HG03354 (cell line): ENCODE measurements around the gene DGUOK.
"Not testable (repeated sequence)": the region's sequence is repeated elsewhere in the genome, so short reads cannot be mapped to it uniquely, and the experiment has no call there.

Source experiments
- ATAC-seq: cut with Tn5 transposase; IDR thresholded peaks from one replicate; pipeline ENCODE4 v1.9.1; 2021; ENCODE audit warnings: mild to moderate bottlenecking; ENCODE audit not compliant: unreplicated experiment, poor library complexity, severe bottlenecking

DGUOK gene

GRCh38 chr2:73918856-73919255 is 7.8 kb upstream of the DGUOK start:
- ATAC-seq, result no peak

- no peak for ATAC-seq
Observed at GRCh38 chr2:73919596-73920228, 7.0 kb upstream of the DGUOK start.

- no peak for ATAC-seq
Observed at GRCh38 chr2:73920577-73921545, 5.8 kb upstream of the DGUOK start.

GRCh38 chr2:73921581-73921980 is 5.1 kb upstream of the DGUOK start:
- ATAC-seq, result no peak

GRCh38 chr2:73922681-73923080 is 4.0 kb upstream of the DGUOK start:
- ATAC-seq, result no peak

GRCh38 chr2:73925033-73925704 is 1.5 kb upstream of the DGUOK start:
- no peak for ATAC-seq

- ATAC-seq, result peak; percentile 2
Observed at GRCh38 chr2:73925853-73926492, 707 bp upstream of the DGUOK start.

GRCh38 chr2:73927344-73927743 is 664 bp downstream of the DGUOK start:
- no peak for ATAC-seq

- ATAC-seq, result no peak
Observed at GRCh38 chr2:73928963-73929347, 2.3 kb downstream of the DGUOK start.

GRCh38 chr2:73930386-73930785 is 3.7 kb downstream of the DGUOK start:
- no peak for ATAC-seq

- ATAC-seq, result no peak
Observed at GRCh38 chr2:73931531-73932500, 5.1 kb downstream of the DGUOK start.

GRCh38 chr2:73933194-73933593 is 6.5 kb downstream of the DGUOK start:
- ATAC-seq, result no peak

- ATAC-seq, result no peak
Observed at GRCh38 chr2:73935641-73936040, 9.0 kb downstream of the DGUOK start.

GRCh38 chr2:73937103-73937885 is 10.6 kb downstream of the DGUOK start:
- ATAC-seq, result no peak

- no peak for ATAC-seq
Observed at GRCh38 chr2:73937899-73938298, 11.2 kb downstream of the DGUOK start.

- ATAC-seq, result no peak
Observed at GRCh38 chr2:73938718-73939352, 12.2 kb downstream of the DGUOK start.

- no peak for ATAC-seq
Observed at GRCh38 chr2:73939419-73939818, 12.7 kb downstream of the DGUOK start.

- ATAC-seq, result not testable (repeated sequence)
Observed at GRCh38 chr2:73940066-73940465, 13.4 kb downstream of the DGUOK start.
